K562 (cell line): ENCODE data around the gene SALL2. TPM values are rescaled to one million over a fixed set of nuclear protein-coding genes. Genes with fewer than 3 reads are reported as not detected.

Source experiments
- C11orf30 ChIP-seq: fragments of 450-650 bp; IDR thresholded peaks from 2 replicates; pipeline ENCODE4 v1.6.1; 2016; ENCODE audit warnings: low read depth, mild to moderate bottlenecking
- CEBPB ChIP-seq: fragments of 450-650 bp; IDR thresholded peaks from 2 replicates; pipeline ENCODE4 v1.6.1; 2016; ENCODE audit warnings: missing genetic modification characterization, missing compliant biosample characterization
- KAT8 ChIP-seq: fragments of 450-650 bp; IDR thresholded peaks from 2 replicates; pipeline ENCODE4 v1.6.1; 2016; ENCODE audit warnings: low read depth, mild to moderate bottlenecking
- MEIS2 ChIP-seq: fragments of 450-650 bp; IDR thresholded peaks from 2 replicates; pipeline ENCODE4 v1.6.1; 2014; ENCODE audit warnings: mild to moderate bottlenecking; ENCODE audit not compliant: partially characterized antibody
- NEUROD1 ChIP-seq: fragments of 150-350 bp; IDR thresholded peaks from 2 replicates; pipeline ENCODE4 v1.6.1; 2014; ENCODE audit warnings: borderline replicate concordance, low read length, low read depth; ENCODE audit not compliant: partially characterized antibody
- NR2C2 ChIP-seq, 2 experiments: fragments of 200-800 bp in 1 of 2; sonication (Bioruptor generic) in 1 of 2; sonication (generic) in 1 of 2; formaldehyde crosslinking in 1 of 2; IDR thresholded peaks; 2 replicates each; pipeline versions ENCODE4 v1.6.1 to v1.8.0; 2016 to 2022; ENCODE audit warnings: mild to moderate bottlenecking in 1 of 2, missing compliant biosample characterization in 1 of 2, missing genetic modification characterization in 1 of 2, missing genetic modification reagents in 1 of 2
- OTX1 ChIP-seq: fragments of 450-650 bp; formaldehyde crosslinking; IDR thresholded peaks from 2 replicates; pipeline ENCODE4 v1.4.0; 2022; ENCODE audit warnings: mild to moderate bottlenecking
- POLR2A ChIP-seq: fragments of 450-650 bp; conservative IDR thresholded peaks from 2 replicates; pipeline ENCODE4 v1.6.1; 2016
- RBM17 ChIP-seq: fragments of 200-400 bp; formaldehyde crosslinking; IDR thresholded peaks from 2 replicates; pipeline ENCODE4 v1.6.1; 2017; ENCODE audit warnings: low read depth, mild to moderate bottlenecking, low read length, borderline replicate concordance
- ZFP30 ChIP-seq: fragments of 250-450 bp; sonication (Bioruptor Pico); IDR thresholded peaks from 2 replicates; pipeline ENCODE4 v1.8.0; 2022; ENCODE audit warnings: moderate library complexity, mild to moderate bottlenecking, inconsistent platforms, borderline replicate concordance
- ZNF133 ChIP-seq: fragments of 250-450 bp; sonication (Bioruptor Pico); IDR thresholded peaks from 2 replicates; pipeline ENCODE4 v1.4.0; 2020; ENCODE audit warnings: mild to moderate bottlenecking
- ZNF274 ChIP-seq: IDR thresholded peaks from 2 replicates; pipeline ENCODE4 v1.6.1; 2011; ENCODE audit warnings: low read depth, mild to moderate bottlenecking, low read length, moderate library complexity, borderline replicate concordance
- polyA plus RNA-seq, 8 experiments: library from polyadenylated mRNA; depleted of rRNA in 4 of 8; stranded (reverse) in 5 of 8; unstranded in 3 of 8; fragments of >200 nt; fragmentation: Nextera tagmentation in 2 of 8; fragmentation: Illumina TruSeq in 1 of 8; extraction: Ambion mirVana in 2 of 8; extraction: Trizol in 1 of 8; gene quantifications; 2 replicates each; pipeline versions ENCODE4 v1.2.1 to v1.2.3, GENCODE V29; 2011 to 2014; ENCODE audit warnings: inconsistent platforms in 1 of 8, missing spikeins in 1 of 8
- total RNA-seq, 7 experiments: library from RNA; depleted of rRNA in 6 of 7; stranded (reverse); fragments of >200 nt in 6 of 7; fragmentation: Illumina TruSeq in 2 of 7; extraction: Trizol in 2 of 7; gene quantifications; 2 replicates each; pipeline versions ENCODE4 v1.2.1 to v1.2.3, GENCODE V29; 2011 to 2021; ENCODE audit warnings: low replicate concordance in 1 of 7
- TF ChIP-seq, protein P1 (sequence below): sonication (generic); formaldehyde crosslinking; IDR thresholded peaks from 2 replicates; pipeline ENCODE4 v1.8.1; 2023; ENCODE audit warnings: mild to moderate bottlenecking, missing genetic modification reagents, moderate library complexity
- TF ChIP-seq, protein P2 (sequence below), 2 experiments: IDR thresholded peaks; 2 replicates each; pipeline ENCODE4 v1.6.1; 2012; ENCODE audit warnings: improper control_type of control experiment in 2 of 2, low read depth in 2 of 2, low read length in 2 of 2, borderline replicate concordance in 1 of 2
- TF ChIP-seq, protein P3 (sequence below): fragments of 450-650 bp; IDR thresholded peaks from 2 replicates; pipeline ENCODE4 v1.7.1; 2018; ENCODE audit warnings: mild to moderate bottlenecking, low read depth; ENCODE audit not compliant: partially characterized antibody
- TF ChIP-seq, protein P4 (sequence below): fragments of 450-650 bp; formaldehyde crosslinking; IDR thresholded peaks from 2 replicates; pipeline ENCODE4 v1.4.0; 2022; ENCODE audit warnings: missing genetic modification characterization
- TF ChIP-seq, protein P5 (sequence below), 2 experiments: fragments of 450-650 bp; IDR thresholded peaks; 2 replicates each; pipeline ENCODE4 v1.6.1; 2016

SALL2 gene
- total and polyA plus RNA-seq, 9 of the 15 experiments (the other 6 are each of a cell fraction or from before 2014, with no cell fraction given): 6.6 to 30.4 (median 12.9) TPM

DNA sequence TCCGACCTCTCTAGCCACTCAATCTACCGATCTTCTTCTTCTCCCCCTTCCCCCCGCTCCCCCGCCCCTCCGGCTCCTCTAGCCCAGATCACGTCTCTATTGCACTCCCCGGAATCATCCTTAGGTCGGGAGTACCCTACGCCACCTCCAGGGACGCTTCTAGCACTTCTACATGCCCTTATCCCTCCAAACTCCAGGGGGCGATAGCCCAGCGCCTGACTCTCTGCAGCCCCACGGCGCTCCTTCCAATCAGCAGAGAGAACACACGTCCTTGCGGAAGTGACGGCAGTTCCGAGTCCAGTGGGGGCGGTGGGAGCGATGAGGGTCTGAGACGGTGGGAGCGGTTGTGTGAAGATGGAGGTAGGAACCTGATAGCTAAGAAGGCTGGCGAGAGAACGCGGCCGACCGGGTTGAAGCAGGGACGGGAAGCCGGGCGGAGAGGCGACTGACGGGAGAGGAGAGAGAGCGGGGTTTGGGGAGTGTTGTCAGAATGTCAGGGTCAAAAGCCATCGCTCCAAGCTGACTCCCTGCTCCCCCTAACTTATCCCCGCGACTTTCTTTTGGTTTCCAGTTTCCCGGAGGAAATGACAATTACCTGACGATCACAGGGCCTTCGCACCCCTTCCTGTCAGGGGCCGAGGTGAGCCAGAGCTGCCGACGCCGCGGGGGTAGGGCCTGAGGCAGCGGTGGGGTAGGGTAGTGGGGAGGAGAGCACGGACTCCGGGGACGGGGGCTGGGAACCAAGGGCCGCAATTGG is 49.0 kb downstream of the SALL2 start, which contains the start of the genes RAB2B and TOX4 (continued):
- TF ChIP-seq, protein P1, sequence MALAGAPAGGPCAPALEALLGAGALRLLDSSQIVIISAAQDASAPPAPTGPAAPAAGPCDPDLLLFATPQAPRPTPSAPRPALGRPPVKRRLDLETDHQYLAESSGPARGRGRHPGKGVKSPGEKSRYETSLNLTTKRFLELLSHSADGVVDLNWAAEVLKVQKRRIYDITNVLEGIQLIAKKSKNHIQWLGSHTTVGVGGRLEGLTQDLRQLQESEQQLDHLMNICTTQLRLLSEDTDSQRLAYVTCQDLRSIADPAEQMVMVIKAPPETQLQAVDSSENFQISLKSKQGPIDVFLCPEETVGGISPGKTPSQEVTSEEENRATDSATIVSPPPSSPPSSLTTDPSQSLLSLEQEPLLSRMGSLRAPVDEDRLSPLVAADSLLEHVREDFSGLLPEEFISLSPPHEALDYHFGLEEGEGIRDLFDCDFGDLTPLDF (CRISPR knock-in tag): no peak
- TF ChIP-seq MEIS2 (no peak), CEBPB (tag) (no peak), ZFP30 (CRISPR knock-in tag) (no peak), NEUROD1 (peak; percentile 54), NR2C2 (CRISPR knock-in tag; IDR thresholded peaks at IDR 0.05) (peak; percentile 45; the same call in 1 of the 2 replicates), NR2C2 (tag; IDR thresholded peaks at IDR 0.05) (peak; percentile 93), OTX1 (CRISPR knock-in tag) (peak; percentile 76; the same call in 1 of the 2 replicates), POLR2A (peak; percentile 85), C11orf30 (peak; percentile 93), KAT8 (no peak), ZNF133 (CRISPR knock-in tag) (no peak), ZNF274 (no peak), RBM17 (no peak)
- TF ChIP-seq, protein P2, sequence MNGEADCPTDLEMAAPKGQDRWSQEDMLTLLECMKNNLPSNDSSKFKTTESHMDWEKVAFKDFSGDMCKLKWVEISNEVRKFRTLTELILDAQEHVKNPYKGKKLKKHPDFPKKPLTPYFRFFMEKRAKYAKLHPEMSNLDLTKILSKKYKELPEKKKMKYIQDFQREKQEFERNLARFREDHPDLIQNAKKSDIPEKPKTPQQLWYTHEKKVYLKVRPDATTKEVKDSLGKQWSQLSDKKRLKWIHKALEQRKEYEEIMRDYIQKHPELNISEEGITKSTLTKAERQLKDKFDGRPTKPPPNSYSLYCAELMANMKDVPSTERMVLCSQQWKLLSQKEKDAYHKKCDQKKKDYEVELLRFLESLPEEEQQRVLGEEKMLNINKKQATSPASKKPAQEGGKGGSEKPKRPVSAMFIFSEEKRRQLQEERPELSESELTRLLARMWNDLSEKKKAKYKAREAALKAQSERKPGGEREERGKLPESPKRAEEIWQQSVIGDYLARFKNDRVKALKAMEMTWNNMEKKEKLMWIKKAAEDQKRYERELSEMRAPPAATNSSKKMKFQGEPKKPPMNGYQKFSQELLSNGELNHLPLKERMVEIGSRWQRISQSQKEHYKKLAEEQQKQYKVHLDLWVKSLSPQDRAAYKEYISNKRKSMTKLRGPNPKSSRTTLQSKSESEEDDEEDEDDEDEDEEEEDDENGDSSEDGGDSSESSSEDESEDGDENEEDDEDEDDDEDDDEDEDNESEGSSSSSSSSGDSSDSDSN (IDR thresholded peaks at IDR 0.05; ENCODE audit: borderline replicate concordance in 1 of 2, low read depth in 2 of 2, low read length in 2 of 2): 0 out of 4 replicates have a peak, but pooled peaks of 1 of the 2 experiments have one; percentile 58
- TF ChIP-seq, protein P3, sequence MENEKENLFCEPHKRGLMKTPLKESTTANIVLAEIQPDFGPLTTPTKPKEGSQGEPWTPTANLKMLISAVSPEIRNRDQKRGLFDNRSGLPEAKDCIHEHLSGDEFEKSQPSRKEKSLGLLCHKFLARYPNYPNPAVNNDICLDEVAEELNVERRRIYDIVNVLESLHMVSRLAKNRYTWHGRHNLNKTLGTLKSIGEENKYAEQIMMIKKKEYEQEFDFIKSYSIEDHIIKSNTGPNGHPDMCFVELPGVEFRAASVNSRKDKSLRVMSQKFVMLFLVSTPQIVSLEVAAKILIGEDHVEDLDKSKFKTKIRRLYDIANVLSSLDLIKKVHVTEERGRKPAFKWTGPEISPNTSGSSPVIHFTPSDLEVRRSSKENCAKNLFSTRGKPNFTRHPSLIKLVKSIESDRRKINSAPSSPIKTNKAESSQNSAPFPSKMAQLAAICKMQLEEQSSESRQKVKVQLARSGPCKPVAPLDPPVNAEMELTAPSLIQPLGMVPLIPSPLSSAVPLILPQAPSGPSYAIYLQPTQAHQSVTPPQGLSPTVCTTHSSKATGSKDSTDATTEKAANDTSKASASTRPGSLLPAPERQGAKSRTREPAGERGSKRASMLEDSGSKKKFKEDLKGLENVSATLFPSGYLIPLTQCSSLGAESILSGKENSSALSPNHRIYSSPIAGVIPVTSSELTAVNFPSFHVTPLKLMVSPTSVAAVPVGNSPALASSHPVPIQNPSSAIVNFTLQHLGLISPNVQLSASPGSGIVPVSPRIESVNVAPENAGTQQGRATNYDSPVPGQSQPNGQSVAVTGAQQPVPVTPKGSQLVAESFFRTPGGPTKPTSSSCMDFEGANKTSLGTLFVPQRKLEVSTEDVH: peak; percentile 67
- TF ChIP-seq, protein P4, sequence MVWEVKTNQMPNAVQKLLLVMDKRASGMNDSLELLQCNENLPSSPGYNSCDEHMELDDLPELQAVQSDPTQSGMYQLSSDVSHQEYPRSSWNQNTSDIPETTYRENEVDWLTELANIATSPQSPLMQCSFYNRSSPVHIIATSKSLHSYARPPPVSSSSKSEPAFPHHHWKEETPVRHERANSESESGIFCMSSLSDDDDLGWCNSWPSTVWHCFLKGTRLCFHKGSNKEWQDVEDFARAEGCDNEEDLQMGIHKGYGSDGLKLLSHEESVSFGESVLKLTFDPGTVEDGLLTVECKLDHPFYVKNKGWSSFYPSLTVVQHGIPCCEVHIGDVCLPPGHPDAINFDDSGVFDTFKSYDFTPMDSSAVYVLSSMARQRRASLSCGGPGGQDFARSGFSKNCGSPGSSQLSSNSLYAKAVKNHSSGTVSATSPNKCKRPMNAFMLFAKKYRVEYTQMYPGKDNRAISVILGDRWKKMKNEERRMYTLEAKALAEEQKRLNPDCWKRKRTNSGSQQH (CRISPR knock-in tag): peak; percentile 77; the same call in 1 of the 2 replicates
- TF ChIP-seq, protein P5, sequence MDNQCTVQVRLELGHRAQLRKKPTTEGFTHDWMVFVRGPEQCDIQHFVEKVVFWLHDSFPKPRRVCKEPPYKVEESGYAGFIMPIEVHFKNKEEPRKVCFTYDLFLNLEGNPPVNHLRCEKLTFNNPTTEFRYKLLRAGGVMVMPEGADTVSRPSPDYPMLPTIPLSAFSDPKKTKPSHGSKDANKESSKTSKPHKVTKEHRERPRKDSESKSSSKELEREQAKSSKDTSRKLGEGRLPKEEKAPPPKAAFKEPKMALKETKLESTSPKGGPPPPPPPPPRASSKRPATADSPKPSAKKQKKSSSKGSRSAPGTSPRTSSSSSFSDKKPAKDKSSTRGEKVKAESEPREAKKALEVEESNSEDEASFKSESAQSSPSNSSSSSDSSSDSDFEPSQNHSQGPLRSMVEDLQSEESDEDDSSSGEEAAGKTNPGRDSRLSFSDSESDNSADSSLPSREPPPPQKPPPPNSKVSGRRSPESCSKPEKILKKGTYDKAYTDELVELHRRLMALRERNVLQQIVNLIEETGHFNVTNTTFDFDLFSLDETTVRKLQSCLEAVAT (IDR thresholded peaks at IDR 0.05): peak in 1 of 2 experiments; percentile 65; a peak in 1 of 4 replicates
